Type B pancreatic cell (in vitro differentiated cells): Measurements from ENCODE around the gene HIBCH. TPM values are rescaled to one million over a fixed set of nuclear protein-coding genes. Genes with fewer than 3 reads are reported as not detected.
"Not testable (repeated sequence)": the region's sequence is repeated elsewhere in the genome, so short reads cannot be mapped to it uniquely, and the experiment has no call there.

Experiments used
- DNase-seq: peaks from one replicate; pipeline ENCODE4 v3.0.0; 2021; ENCODE audit warnings: mixed read lengths; ENCODE audit not compliant: unreplicated experiment; ENCODE audit errors: extremely low spot score
- H3K27ac Mint-ChIP-seq: 2 replicates; pipeline ENCODE4 v1.8.0; 2021; ENCODE audit warnings: mild to moderate bottlenecking, mixed read lengths
- H3K27me3 Mint-ChIP-seq: 2 replicates; pipeline ENCODE4 v1.8.0; 2021; ENCODE audit warnings: mixed read lengths
- H3K36me3 Mint-ChIP-seq: 2 replicates; pipeline ENCODE4 v1.8.0; 2021; ENCODE audit warnings: mixed read lengths
- H3K4me1 Mint-ChIP-seq: one replicate; pipeline ENCODE4 v1.8.0; 2021; ENCODE audit warnings: mixed read lengths; ENCODE audit not compliant: unreplicated experiment
- H3K4me3 Mint-ChIP-seq: 2 replicates; pipeline ENCODE4 v1.8.0; 2021; ENCODE audit warnings: mild to moderate bottlenecking, mixed read lengths
- H3K9me3 Mint-ChIP-seq: 2 replicates; pipeline ENCODE4 v1.8.0; 2021; ENCODE audit warnings: mixed read lengths
- total RNA-seq: library from RNA; stranded (reverse); gene quantifications from 2 replicates; pipeline ENCODE4 v1.2.1, GENCODE V29; 2021; ENCODE audit warnings: low replicate concordance
- TF ChIP-seq, protein P1 (sequence below): fragments of 200-600 bp; sonication (generic); conservative IDR thresholded peaks from 2 replicates; pipeline ENCODE4 v1.5.0; 2021; ENCODE audit warnings: antibody characterized with exemption, mild to moderate bottlenecking

The HIBCH gene
- total RNA-seq, 1 donor from 2014 or later, result 46.6 TPM

DNA sequence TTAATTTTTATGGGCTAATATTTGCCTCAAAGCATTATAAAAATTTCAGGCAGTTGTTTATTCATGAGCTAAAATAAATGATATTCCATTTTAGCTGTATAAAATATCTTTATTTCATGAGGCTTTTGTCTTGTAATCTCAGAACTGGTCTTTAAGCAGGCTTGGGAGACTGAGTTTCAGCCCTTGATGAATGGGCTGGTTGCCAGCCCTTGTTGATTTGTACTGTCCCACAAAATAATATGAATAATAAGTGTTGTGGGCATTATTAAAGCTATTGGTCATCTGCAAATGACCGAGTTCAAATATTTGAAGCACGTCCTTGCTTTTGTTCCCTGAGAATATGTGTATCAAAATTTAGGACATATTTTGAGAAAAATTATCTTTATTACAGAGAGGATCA, 41.9 kb upstream of the HIBCH start:
- no peaks in the 10 kb centered on the region for H3K9me3 Mint-ChIP-seq
- no peak overlapping the region for H3K4me3 Mint-ChIP-seq
- no peak overlapping the region for H3K27ac Mint-ChIP-seq
- H3K4me1 Mint-ChIP-seq, result peaks cover 16% of the 10 kb centered on the region
- no peaks in the 10 kb centered on the region for H3K36me3 Mint-ChIP-seq
- no peaks in the 10 kb centered on the region for H3K27me3 Mint-ChIP-seq
- TF ChIP-seq, protein P1, sequence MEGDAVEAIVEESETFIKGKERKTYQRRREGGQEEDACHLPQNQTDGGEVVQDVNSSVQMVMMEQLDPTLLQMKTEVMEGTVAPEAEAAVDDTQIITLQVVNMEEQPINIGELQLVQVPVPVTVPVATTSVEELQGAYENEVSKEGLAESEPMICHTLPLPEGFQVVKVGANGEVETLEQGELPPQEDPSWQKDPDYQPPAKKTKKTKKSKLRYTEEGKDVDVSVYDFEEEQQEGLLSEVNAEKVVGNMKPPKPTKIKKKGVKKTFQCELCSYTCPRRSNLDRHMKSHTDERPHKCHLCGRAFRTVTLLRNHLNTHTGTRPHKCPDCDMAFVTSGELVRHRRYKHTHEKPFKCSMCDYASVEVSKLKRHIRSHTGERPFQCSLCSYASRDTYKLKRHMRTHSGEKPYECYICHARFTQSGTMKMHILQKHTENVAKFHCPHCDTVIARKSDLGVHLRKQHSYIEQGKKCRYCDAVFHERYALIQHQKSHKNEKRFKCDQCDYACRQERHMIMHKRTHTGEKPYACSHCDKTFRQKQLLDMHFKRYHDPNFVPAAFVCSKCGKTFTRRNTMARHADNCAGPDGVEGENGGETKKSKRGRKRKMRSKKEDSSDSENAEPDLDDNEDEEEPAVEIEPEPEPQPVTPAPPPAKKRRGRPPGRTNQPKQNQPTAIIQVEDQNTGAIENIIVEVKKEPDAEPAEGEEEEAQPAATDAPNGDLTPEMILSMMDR, result no peak
- no peak for DNase-seq

- no peak for DNase-seq
- H3K9me3 Mint-ChIP-seq, result no peaks in the 10 kb centered on the region
- no peaks in the 10 kb centered on the region for H3K36me3 Mint-ChIP-seq
- H3K4me1 Mint-ChIP-seq, result peaks cover 22% of the 10 kb centered on the region
- no peak overlapping the region for H3K27ac Mint-ChIP-seq
- TF ChIP-seq, protein P1, result no peak
- H3K27me3 Mint-ChIP-seq, result no peaks in the 10 kb centered on the region
- H3K4me3 Mint-ChIP-seq, result no peak overlapping the region
Measured at GRCh38 chr2:190360965-190361364, 41.3 kb upstream of the HIBCH start.

DNA sequence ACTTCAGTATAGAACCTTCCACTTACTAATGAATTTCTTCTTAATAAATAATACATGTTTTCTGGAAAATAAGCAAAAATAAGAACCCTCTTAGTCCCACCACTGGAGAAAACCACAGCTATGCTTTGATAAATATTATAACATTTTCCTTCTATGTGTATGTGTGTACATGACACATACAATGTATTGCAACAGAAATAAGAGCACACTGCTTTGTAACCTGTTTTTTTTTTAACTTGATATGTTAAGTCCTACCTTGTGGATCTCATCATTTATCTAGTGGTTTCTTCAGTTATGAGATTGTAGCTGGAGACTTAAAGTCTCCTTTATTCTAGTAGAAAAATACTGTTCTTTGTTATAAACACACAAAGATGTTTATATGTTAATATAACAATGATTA, 40.9 kb upstream of the HIBCH start:
- H3K27ac Mint-ChIP-seq, result no peak overlapping the region

DNA sequence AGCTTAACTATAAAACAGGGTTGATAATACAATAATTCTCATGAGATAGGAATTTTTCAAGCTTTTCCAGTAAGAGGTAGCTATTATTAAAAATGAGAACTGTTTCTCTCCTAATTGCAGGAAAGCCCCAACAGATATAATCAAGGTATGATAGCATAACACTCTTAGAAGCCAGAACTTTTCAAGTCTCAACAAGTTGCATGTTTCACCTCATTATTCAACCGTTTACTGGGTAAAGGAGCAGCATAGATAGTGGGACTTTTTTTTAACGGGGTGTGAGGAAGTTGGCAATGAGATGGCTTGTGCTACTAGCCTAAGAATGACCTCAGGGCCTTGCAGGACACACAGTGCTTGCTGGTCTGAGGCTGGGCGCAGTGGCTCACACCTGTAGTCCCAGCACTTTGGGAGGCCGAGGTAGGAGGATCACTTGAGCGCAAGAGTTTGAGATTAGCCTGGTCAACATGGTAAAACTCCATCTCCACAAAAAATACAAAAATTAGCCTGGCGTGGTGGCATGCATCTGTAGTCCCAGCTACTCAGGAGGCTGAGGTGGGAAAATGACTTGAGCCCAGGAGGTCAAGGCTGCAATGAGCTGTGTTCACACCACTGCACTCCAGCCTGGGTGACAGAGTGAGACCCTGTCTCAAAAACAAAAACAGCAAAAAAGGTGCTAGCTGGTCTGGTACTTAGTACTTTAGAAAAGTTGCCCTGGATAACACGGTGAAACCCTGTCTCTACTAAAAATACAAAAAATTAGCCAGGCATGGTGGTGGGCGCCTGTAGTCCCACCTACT, 39.2 kb upstream of the HIBCH start:
- H3K4me3 Mint-ChIP-seq, DNase-seq, H3K27ac Mint-ChIP-seq, H3K36me3 Mint-ChIP-seq, H3K9me3 Mint-ChIP-seq, H3K27me3 Mint-ChIP-seq: not testable (repeated sequence)
- peaks cover 31% of the 10 kb centered on the region for H3K4me1 Mint-ChIP-seq

More for the DNA sequence above, 40.9 kb upstream of the HIBCH start:
- H3K36me3 Mint-ChIP-seq, result no peaks in the 10 kb centered on the region
- no peaks in the 10 kb centered on the region for H3K9me3 Mint-ChIP-seq
- no peak overlapping the region for H3K4me3 Mint-ChIP-seq
- no peaks in the 10 kb centered on the region for H3K27me3 Mint-ChIP-seq
- TF ChIP-seq, protein P1, result no peak
- DNase-seq, result no peak
- H3K4me1 Mint-ChIP-seq, result peaks cover 24% of the 10 kb centered on the region

DNA sequence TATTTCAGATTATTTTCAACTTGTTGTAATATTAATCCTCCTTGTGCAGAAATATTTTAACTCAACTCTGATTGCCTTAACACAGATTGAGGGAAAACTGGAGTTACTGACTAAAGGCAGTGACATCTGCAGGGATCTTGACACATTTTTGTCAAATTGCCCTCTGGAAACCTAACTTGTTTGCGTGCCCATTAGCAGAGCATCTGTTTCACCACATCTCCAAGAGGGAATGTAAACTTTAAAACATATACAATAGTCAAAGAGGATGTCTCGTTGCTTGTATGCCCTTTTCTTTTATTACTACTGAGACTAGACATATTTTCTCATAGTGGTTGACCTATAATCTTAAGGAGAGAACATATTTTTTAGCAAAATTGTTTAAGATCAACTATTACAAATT, 38.0 kb upstream of the HIBCH start:
- Mint-ChIP-seq H3K27ac (peak overlapping the region; percentile 67), H3K4me1 (peaks cover 41% of the 10 kb centered on the region)
- TF ChIP-seq, protein P1, result no peak

DNA sequence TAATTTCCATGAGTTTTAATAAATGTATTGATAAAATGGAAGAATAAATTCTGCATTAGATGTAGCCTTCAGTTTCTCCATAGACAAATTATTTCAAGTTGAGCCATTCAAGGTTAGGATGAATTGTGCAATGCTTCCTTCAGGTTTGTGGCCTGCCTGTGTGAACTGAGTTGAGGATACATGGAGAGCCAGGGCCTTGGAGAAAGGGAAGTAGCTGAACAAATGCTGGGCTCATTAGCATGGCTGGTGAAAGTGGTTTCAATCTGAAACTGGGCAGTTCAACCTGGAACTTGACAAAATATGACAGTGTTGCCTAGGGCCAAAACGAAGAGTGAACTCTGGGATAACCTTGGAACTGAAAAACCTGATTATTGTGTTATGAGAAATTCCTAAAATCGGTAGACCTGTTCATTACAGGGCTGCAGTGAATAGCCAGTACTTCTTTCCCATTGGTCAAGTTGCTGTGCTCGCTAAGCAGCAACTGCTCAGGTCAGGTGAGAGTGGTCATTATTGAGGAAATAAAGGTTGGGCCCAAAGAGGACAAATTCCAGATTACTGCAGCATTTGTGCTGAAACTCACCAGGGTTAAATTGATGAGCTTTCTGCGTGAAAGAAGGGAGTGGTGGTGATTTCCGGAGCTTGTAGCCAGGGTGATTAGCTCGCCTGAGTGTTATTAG, 36.5 kb upstream of the HIBCH start:
- Mint-ChIP-seq H3K27ac (peak overlapping the region; percentile 91), H3K36me3 (no peaks in the 10 kb centered on the region), H3K4me1 (peaks cover 48% of the 10 kb centered on the region), H3K27me3 (no peaks in the 10 kb centered on the region), H3K4me3 (peak overlapping the region; percentile 71), H3K9me3 (no peaks in the 10 kb centered on the region)
- DNase-seq, result no peak
- TF ChIP-seq, protein P1, result no peak

More for the DNA sequence above, 38.0 kb upstream of the HIBCH start:
- Mint-ChIP-seq H3K36me3 (no peaks in the 10 kb centered on the region), H3K9me3 (no peaks in the 10 kb centered on the region), H3K4me3 (no peak overlapping the region), H3K27me3 (no peaks in the 10 kb centered on the region)
- DNase-seq, result no peak
